Activated T-helper 1 cell treated with anti-CD3 and anti-CD28 coated beads, Interleukin-12 subunit alpha, Interleukin-12 subunit beta, Interleukin-2, Interleukin-4 antibody, amounts not matched to agents 30 ng/mL and 10 ng/mL and 1 ng/mL, durations not matched to agents 14 hours and 24 hours and 36 hours (primary cell): ENCODE results near the gene ZNF785. TPM values are rescaled to one million over a fixed set of nuclear protein-coding genes. Genes with fewer than 3 reads are reported as not detected.
"Not testable (repeated sequence)": the region's sequence is repeated elsewhere in the genome, so short reads cannot be mapped to it uniquely, and the experiment has no call there.

Source experiments
- DNase-seq: peaks from one replicate; pipeline ENCODE4 v3.0.0; 2021; ENCODE audit warnings: low spot score
- H3K27ac Mint-ChIP-seq: one replicate; pipeline ENCODE4 v1.8.0; 2021; ENCODE audit warnings: mild to moderate bottlenecking, mixed read lengths
- H3K27me3 Mint-ChIP-seq: one replicate; pipeline ENCODE4 v1.8.0; 2022; ENCODE audit warnings: mild to moderate bottlenecking, moderate library complexity, mixed read lengths; ENCODE audit not compliant: insufficient read depth
- H3K36me3 Mint-ChIP-seq: one replicate; pipeline ENCODE4 v1.8.0; 2021; ENCODE audit warnings: low read depth, mixed read lengths
- H3K4me1 Mint-ChIP-seq: one replicate; pipeline ENCODE4 v1.8.0; 2021; ENCODE audit warnings: low read depth, mixed read lengths
- H3K4me3 Mint-ChIP-seq: one replicate; pipeline ENCODE4 v1.8.0; 2021; ENCODE audit warnings: mild to moderate bottlenecking, moderate library complexity, mixed read lengths
- H3K9me3 Mint-ChIP-seq: one replicate; pipeline ENCODE4 v1.8.0; 2021; ENCODE audit warnings: mixed read lengths
- intact Hi-C: fragments of 100-400 bp; cut with micrococcal nuclease; formaldehyde crosslinking; loops from one replicate; pipeline ENCODE4 v1.15.1; 2024
- total RNA-seq: library from RNA; stranded (reverse); gene quantifications from 2 replicates; pipeline ENCODE4 v1.2.3, GENCODE V29; 2022

Gene ZNF785
- total RNA-seq, 1 donor from 2014 or later, result 19.2 TPM

GRCh38 chr16:30555315-30556124 lies 30.0 kb downstream of the ZNF785 start:
- peak overlapping the region; percentile 92 for H3K27ac Mint-ChIP-seq
- H3K27me3 Mint-ChIP-seq, result no peaks in the 10 kb centered on the region
- peaks cover 27% of the 10 kb centered on the region for H3K36me3 Mint-ChIP-seq
- no peak for DNase-seq
- H3K9me3 Mint-ChIP-seq, result no peaks in the 10 kb centered on the region
- peaks cover 54% of the 10 kb centered on the region for H3K4me1 Mint-ChIP-seq
- H3K4me3 Mint-ChIP-seq, result peak overlapping the region; percentile 82
- intact Hi-C loops, result no loop called here

DNA sequence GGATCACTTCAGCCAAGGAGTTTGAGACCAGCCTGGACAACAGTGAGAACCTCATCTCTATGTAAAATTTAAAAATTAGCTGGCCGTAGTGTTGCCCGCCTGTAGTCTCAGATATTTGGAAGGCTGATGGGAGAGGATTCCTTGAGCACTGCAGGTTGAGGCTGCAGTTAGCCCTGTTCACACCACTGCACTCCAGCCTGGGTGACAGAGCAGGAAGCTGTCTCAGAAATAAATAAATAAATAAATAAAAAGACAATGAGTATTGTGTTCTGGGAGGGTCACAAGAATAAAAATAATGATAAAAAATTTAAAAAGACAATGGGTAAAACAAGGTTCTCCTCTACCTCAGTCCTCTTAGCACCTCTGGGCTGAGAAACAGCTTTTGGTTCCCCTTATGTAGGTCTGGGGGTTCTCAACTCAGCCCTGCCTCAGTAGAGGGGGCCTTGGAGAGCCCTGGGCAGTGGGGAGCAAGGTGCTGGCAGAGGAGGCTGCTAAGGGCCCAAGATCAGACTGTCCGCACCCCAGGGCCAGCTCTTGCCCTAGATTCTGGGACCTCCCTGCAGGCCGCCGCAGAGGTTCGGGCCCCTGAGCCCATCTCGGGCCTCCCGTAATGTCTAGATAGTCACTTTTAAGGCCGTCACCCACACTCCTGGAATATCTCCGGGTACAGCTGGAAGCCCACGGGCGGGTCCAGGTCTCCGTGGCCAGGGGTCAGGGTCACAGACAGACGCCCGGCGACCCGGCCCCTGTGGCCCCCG lies 30.8 kb downstream of the ZNF785 start:
- no peak for DNase-seq
- peaks cover 27% of the 10 kb centered on the region for H3K36me3 Mint-ChIP-seq
- intact Hi-C loops, result loop anchor here (5.0 kb wide), 1 partner anchor 33 kb away; the partner anchor contains the start of gene ZNF785
- H3K4me3 Mint-ChIP-seq, result no peak overlapping the region
- peaks cover 54% of the 10 kb centered on the region for H3K4me1 Mint-ChIP-seq
- H3K27ac Mint-ChIP-seq, result peak overlapping the region; percentile 93
- H3K9me3 Mint-ChIP-seq, result no peaks in the 10 kb centered on the region
- H3K27me3 Mint-ChIP-seq, result no peaks in the 10 kb centered on the region

GRCh38 chr16:30553393-30553899 lies 32.1 kb downstream of the ZNF785 start:
- H3K4me3 Mint-ChIP-seq, result peak overlapping the region; percentile 19
- H3K27me3 Mint-ChIP-seq, result no peaks in the 10 kb centered on the region
- H3K36me3 Mint-ChIP-seq, result peaks cover 27% of the 10 kb centered on the region
- DNase-seq, result no peak
- no peaks in the 10 kb centered on the region for H3K9me3 Mint-ChIP-seq
- intact Hi-C loops, result loop anchor here (5.0 kb wide), 1 partner anchor 34 kb away; the partner anchor contains the start of gene ZNF785
- H3K4me1 Mint-ChIP-seq, result peaks cover 55% of the 10 kb centered on the region
- peak overlapping the region; percentile 93 for H3K27ac Mint-ChIP-seq

DNA sequence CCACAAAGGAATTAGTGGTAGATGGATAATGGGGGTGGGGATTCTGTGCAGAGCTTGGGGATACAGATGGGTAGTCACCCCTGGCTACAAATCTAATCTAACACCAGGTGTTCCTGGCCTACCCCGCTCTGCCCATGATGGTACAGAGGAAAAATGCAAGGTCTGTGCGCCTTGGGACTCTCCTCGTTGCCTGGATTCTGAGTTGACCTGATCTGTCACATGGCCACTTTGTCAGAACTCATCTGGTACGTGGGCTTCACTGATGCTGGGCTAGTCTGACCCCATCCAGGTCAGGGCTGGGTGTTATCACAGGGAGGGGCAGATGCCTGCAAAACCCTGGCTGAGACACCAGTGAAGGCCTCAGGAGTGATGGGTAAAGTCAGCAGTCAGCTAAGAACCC lies 32.5 kb downstream of the ZNF785 start:
- Mint-ChIP-seq H3K9me3 (no peaks in the 10 kb centered on the region), H3K27ac (peak overlapping the region; percentile 93), H3K4me3 (peak overlapping the region; percentile 59), H3K4me1 (peaks cover 56% of the 10 kb centered on the region), H3K27me3 (no peaks in the 10 kb centered on the region), H3K36me3 (peaks cover 27% of the 10 kb centered on the region)
- DNase-seq, result no peak
- intact Hi-C loops, result loop anchor here (1.0 to 5.0 kb wide), 2 partner anchors 34 to 195 kb away; partner anchors contain the start of genes PHKG2 and ZNF785

DNA sequence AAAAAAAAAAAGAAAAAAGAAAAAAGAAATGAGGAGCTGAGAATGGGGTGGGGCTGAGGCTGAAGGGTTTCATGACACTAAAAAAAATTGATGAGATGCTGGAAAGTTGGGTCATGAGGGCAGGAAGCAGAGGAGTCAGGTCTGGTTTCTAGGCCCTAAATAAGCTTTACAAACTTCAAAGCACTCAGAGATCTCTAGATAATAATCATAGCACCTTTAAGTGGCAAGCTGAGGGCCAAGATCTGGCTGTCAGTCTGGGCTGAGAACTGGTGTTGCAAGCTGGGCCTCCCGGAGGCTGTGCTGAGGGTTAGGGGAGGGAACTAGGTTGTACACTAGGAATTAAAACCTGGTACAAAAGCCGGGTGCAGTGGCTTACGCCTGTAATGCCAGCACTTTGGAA lies 33.7 kb downstream of the ZNF785 start:
- peaks cover 56% of the 10 kb centered on the region for H3K4me1 Mint-ChIP-seq
- peak overlapping the region; percentile 59 for H3K4me3 Mint-ChIP-seq
- H3K27me3 Mint-ChIP-seq, result no peaks in the 10 kb centered on the region
- no peaks in the 10 kb centered on the region for H3K9me3 Mint-ChIP-seq
- peaks cover 27% of the 10 kb centered on the region for H3K36me3 Mint-ChIP-seq
- intact Hi-C loops, result loop anchor here (1.0 to 5.0 kb wide), 5 partner anchors 16 to 197 kb away; partner anchors contain the start of genes PHKG2 and ZNF785
- DNase-seq, result peak; percentile 66
- H3K27ac Mint-ChIP-seq, result peak overlapping the region; percentile 93

DNA sequence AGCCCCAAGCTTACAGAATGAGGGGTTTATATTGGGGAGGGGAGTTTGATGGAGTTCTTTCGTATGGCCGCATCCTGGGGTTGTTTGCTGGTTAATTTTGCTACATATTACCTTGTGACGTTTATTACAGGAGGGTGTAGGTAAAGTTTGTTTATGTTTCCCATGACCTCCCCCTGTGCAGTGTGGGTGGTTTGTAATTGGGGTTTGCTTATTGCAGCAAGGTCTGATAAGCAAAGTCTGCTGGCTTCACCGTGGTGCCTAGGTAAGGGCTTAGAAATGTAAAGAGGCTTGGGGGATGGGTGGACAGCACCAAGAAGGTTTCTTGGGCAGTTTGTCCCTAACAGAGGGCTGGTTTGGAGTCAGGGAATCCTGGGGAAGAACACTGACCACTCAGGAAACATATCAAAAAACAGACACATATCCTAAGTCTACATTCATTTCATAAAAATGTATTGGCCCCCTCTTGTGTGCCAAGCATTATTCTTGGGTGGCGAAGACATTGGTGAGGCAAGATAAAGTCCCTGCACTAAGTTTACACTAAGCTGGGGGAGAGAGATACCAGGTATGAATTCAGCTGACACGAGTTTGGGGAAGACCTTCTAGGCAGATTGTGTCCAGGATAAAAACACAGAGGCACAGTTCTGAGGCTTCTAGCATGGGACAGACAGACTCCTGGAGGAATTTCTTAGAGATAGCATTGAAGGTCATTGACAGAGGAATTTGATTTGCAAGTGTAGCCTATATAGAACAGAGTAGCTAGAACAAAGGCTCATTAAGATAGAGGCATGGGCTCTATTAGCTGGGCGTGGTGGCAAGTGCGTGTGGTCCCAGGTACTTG lies 36.9 kb downstream of the ZNF785 start:
- H3K4me3 Mint-ChIP-seq, result no peak overlapping the region
- peaks cover 41% of the 10 kb centered on the region for H3K4me1 Mint-ChIP-seq
- H3K36me3 Mint-ChIP-seq, result peaks cover 13% of the 10 kb centered on the region
- no peaks in the 10 kb centered on the region for H3K27me3 Mint-ChIP-seq
- intact Hi-C loops, result no loop called here
- H3K27ac Mint-ChIP-seq, result peak overlapping the region; percentile 7
- no peaks in the 10 kb centered on the region for H3K9me3 Mint-ChIP-seq
- DNase-seq, result no peak

DNA sequence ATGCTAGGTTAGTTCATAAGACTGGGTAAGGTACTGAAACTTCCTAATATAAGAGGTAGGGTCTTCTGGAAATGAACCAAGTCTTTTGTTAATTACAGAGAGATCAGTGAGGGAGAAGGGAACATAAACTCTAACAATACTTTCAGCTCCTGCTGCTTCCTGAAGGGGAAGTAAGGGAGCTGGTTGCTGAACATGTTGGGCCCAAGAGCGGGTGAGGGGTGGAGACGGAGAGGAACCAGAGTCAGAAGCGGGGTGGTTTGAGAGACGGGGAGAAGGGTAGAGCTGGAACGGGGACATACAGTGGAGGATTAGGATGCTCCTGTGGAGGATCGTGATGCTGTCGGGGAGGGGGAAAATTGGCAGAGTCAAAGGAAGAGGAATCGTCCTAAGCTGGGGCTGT lies 39.4 kb downstream of the ZNF785 start:
- no peak for DNase-seq
- Mint-ChIP-seq H3K27ac (no peak overlapping the region), H3K36me3 (no peaks in the 10 kb centered on the region), H3K9me3 (no peaks in the 10 kb centered on the region), H3K27me3 (no peaks in the 10 kb centered on the region), H3K4me3 (no peak overlapping the region), H3K4me1 (peaks cover 16% of the 10 kb centered on the region)
- intact Hi-C loops, result no loop called here

DNA sequence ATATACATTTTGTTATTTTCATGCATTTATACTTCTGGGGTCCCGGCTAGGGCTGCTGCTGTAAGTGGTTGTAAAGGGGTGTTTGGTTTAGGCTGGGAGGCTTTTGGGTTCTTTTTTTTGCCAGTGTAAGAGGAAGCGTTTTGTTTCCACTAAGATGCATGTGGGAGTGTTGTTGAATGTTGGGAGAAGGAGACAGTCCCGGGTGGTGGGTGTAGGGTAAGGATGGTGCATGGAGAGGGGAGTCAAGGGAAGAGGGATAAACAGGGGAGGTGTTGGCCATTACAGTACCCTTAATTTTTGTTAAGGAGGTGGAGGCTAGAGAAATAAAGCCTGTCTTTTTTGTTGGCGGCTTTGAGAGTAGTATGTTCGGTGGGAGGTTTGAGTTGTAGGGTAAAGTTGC lies 42.4 kb downstream of the ZNF785 start:
- Mint-ChIP-seq H3K4me3 (no peak overlapping the region), H3K9me3 (no peaks in the 10 kb centered on the region), H3K36me3 (peaks cover 2% of the 10 kb centered on the region), H3K27ac (no peak overlapping the region), H3K27me3 (no peaks in the 10 kb centered on the region), H3K4me1 (no peaks in the 10 kb centered on the region)
- DNase-seq, result no peak
- intact Hi-C loops, result no loop called here

GRCh38 chr16:30541502-30542329 lies 43.8 kb downstream of the ZNF785 start:
- no peak for DNase-seq
- Mint-ChIP-seq H3K4me3 (no peak overlapping the region), H3K9me3 (no peaks in the 10 kb centered on the region), H3K27ac (no peak overlapping the region), H3K27me3 (no peaks in the 10 kb centered on the region), H3K36me3 (peaks cover 8% of the 10 kb centered on the region), H3K4me1 (peaks cover 12% of the 10 kb centered on the region)
- intact Hi-C loops, result no loop called here

DNA sequence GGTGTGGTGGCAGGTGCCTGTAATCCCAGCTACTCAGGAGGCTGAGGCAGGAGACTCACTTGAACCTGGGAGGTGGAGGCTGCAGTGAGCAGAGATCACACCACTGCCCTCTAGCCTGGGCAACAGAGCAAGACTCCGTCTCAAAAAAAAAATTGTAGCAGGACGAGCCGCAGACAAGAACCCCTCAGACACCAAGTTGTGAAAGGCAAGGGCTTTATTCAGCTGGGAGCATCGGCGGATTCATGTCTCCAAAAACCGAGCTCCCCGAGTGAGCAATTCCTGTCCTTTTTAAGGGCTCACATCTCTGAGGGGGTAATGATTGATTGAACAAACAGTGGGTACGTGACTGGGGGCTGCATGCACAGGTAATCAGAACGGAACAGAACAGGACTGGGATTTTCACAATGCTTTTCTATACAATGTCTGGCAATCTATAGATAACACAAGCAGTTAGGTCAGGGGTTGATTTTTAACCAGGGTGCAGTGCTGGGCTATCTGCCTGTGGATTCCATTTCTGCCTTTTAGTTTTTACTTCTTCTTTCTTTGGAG lies 44.5 kb downstream of the ZNF785 start:
- H3K27me3 Mint-ChIP-seq, intact Hi-C loops, H3K27ac Mint-ChIP-seq, H3K9me3 Mint-ChIP-seq, DNase-seq, H3K4me3 Mint-ChIP-seq: not testable (repeated sequence)
- H3K4me1 Mint-ChIP-seq, result peaks cover 19% of the 10 kb centered on the region
- peaks cover 12% of the 10 kb centered on the region for H3K36me3 Mint-ChIP-seq

- H3K9me3 Mint-ChIP-seq, DNase-seq, H3K27me3 Mint-ChIP-seq, intact Hi-C loops, H3K4me3 Mint-ChIP-seq, H3K27ac Mint-ChIP-seq: not testable (repeated sequence)
- Mint-ChIP-seq H3K36me3 (peaks cover 12% of the 10 kb centered on the region), H3K4me1 (peaks cover 22% of the 10 kb centered on the region)
These were observed 45.4 kb downstream of the ZNF785 start for GRCh38 chr16:30539986-30540526.
